DMS79 (cell line): Measurements from ENCODE around the gene CATSPERD.
"Not testable (repeated sequence)": the region's sequence is repeated elsewhere in the genome, so short reads cannot be mapped to it uniquely, and the experiment has no call there.

ENCODE experiments used
- DNase-seq: peaks from one replicate; lab custom pipeline; 2025; lab: John Stamatoyannopoulos, UW

Gene CATSPERD

GRCh38 chr19:5686647-5687359 lies 33.6 kb upstream of the CATSPERD start:
- no peak for DNase-seq

DNA sequence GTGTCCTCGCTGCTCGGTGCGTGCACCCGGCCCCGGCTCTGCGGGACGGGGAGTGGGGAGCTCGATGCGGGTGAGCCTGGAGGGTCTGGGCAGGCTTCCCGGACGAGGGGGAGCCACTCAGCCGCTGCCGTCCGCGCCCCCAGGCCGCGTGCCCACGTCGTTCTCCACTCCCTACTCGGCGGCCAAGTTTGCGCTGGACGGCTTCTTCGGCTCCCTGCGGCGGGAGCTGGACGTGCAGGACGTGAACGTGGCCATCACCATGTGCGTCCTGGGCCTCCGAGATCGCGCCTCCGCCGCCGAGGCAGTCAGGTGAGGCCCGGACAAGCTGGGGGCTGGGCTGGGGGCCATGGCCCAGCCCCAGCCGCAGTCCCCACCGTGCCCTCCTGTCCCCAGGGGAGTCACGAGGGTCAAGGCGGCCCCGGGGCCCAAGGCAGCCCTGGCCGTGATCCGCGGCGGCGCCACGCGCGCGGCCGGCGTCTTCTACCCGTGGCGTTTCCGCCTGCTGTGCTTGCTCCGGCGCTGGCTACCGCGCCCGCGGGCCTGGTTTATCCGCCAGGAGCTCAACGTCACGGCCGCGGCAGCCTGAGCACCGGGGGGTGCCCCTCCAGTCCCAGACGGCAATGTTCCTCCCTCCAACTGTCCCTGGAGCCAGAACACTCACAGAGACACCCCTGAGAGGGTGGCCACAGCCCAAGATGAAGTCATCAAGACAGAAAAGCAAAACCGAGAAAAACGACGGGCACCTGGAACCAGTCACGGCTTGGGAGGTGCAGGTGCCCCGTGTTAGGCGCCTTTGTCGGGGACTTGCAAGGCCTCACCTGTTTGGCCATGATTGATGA lies 32.9 kb upstream of the CATSPERD start:
- no peak for DNase-seq

DNA sequence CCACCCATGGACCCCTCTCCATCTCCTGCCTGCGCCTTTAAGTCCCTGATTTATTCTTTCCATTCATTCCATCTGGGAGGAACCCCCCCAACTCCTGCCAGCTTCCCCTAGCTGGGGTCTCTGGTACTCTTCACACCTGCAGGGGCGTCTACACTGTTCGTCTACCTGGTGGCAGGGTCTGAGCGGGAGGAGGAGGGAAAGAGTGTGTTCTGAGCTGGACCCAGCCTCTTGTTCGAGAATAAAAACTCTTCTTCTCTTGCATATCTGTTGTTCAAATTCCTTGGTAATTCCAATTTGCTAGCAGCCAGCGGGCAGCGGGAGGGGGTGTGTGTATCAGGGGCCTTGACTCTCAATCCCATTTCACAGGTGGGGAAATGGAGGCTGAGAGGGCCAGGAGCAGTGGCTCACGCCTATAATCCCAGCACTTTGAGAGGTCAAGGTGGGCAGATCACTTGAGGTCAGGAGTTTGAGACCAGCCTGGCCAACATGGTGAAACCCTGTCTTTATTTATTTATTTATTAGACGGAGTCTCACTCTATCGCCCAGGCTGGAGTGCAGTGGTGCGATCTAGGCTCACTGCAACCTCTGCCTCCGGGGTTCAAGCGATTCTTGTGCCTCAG lies 32.1 kb upstream of the CATSPERD start:
- not testable (repeated sequence) for DNase-seq

GRCh38 chr19:5690125-5690954 lies 30.1 kb upstream of the CATSPERD start, which contains the start of gene RPL36:
RPL36 (plus strand) TSS chr19:5690295; CDS start chr19:5690508, 213 bp downstream.
- peak; percentile 93 for DNase-seq

- DNase-seq, result no peak
Measured at GRCh38 chr19:5690955-5691821, 29.2 kb upstream of the CATSPERD start.

DNA sequence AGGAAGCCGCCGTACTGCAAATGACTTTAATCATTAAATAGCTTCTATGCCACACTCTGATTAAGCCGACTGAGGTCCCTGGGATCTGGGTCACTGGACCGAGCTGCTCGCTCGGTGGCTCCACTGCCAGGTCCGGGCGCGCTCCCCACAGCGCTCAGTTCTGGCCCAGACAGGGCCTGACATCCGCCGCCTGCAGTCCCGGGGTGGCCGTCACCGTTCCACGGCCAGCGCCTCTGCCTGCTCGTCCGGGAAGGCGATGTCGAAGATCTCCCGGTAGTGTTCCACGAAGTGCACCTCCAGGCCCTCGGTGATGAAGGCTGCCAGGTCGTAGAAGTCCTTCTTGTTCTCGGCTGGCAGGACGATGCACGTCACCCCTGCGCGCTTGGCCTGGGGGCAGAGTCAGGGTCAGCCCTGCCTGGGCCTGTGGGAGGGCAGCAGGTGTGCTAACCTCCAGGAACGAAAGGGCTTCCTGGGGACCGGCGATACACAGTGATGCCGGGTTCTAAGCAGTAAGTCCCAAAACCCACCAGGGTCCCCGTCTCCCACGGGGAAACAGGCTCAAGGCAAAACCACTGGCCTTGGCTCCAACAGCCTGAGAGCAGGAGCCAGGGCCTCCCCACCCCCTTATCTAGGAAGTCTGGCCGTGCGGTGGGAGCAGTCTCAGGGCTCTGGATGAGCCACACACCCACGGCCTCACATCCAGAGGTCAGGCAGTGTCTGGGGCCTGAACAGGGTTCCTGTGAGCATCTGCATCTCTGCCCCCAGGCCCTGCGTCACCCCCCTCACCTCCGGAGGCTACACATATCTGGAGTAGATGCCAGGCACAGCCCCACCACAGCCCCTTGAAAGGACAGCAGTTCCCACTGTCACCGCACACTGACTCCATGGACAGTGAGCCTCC lies 28.4 kb upstream of the CATSPERD start:
- no peak for DNase-seq

GRCh38 chr19:5692723-5693194 lies 27.7 kb upstream of the CATSPERD start:
- DNase-seq, result no peak

GRCh38 chr19:5693195-5694166 lies 27.0 kb upstream of the CATSPERD start:
- no peak for DNase-seq

DNA sequence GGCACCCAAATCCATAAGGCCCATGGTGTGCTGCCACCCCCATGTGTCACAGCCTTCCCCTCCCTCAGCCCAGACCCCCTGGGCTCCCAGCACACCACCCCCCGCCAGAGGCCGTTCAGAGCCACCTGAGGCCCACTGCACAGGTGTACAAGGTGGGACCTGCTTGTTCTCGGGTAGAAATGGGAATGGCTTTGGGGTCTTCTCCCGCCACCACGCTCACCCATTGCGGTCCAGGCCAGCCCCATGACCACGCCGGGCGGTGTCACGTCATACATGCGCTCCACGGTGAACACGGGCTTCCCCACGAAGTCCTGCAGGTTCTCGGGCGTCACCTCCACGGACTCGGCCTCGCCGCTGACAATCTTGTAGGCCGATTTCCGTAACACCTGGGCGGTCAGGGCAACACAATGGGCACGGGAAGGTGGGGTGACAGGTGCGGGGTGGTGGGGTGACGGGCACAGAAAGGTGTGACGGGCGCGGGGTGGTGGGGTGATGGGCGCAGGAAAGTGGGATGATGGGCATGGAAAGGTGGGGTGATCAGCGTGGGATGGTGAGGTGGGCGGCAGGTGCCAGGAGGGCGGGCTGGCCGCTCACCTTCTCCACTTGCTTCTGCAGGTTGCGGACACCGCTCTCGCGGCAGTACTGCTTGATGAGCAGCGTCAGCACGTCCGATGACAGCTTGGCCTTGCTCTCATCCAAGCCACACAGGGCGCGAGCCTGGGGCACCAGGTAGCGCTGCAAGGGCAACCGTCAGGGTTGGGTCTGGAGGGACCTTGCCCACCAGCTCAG lies 26.1 kb upstream of the CATSPERD start:
- no peak for DNase-seq

DNA sequence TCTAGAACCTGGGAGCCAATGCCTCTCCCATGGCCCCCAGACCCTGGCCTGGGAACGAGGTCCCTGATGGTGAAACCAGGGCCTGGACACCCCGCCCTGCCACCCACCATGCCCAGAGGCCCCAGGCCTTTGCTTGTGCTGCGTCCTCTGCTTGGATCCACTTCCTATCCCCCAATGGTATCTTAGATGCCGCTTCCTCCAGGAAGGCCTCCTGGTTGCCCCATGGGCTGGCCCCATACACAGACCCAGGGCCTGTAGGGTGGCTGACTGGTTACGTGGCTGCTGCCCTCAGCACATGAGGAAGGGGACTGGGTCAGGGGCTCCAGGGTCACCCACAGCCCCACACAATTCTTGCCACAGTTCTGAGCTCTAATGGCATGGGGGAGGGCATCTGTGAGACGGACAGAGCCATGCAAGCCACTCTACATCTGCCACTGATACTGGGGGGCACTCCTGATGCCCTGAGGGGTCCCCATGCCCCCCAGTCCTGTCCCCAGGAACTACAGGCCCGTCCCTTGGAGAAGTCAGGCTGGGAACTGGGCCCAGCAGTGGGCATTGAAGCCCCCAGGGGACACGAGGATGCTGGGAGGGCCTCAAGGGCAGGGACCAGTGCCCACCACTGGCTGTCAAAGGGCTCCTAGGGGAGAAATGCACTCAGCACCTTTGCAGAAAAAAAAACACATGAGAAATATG lies 25.3 kb upstream of the CATSPERD start:
- no peak for DNase-seq

DNA sequence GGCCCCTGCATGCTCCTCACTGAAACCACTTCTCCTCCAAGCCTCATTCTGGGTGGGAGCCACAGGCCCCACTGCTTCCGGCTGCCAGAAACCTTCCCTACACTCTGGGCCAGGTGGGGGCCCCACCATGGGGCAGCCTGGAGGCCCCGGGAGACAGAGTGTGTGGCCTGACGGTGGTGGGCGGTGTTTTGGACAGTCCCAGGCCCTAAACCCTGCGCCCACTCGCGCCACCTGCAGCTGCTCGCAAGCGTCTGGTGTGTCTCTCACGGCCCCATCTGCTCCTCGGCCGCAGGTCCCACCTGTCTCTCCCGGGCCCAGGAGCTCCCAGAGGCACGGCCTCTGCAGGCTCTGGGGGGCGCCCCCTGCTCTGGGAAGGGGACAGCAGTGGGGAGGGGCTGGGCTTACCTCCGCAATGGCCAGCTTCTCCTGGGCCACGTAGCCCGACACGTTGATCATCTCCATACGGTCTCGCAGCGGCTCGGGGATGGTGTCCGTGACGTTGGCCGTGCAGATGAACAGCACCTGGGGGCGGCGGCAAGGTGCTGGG lies 24.7 kb upstream of the CATSPERD start:
- DNase-seq, result no peak

GRCh38 chr19:5696196-5697021 lies 24.0 kb upstream of the CATSPERD start:
- no peak for DNase-seq

GRCh38 chr19:5697022-5697889 lies 23.2 kb upstream of the CATSPERD start:
- DNase-seq, result no peak

DNA sequence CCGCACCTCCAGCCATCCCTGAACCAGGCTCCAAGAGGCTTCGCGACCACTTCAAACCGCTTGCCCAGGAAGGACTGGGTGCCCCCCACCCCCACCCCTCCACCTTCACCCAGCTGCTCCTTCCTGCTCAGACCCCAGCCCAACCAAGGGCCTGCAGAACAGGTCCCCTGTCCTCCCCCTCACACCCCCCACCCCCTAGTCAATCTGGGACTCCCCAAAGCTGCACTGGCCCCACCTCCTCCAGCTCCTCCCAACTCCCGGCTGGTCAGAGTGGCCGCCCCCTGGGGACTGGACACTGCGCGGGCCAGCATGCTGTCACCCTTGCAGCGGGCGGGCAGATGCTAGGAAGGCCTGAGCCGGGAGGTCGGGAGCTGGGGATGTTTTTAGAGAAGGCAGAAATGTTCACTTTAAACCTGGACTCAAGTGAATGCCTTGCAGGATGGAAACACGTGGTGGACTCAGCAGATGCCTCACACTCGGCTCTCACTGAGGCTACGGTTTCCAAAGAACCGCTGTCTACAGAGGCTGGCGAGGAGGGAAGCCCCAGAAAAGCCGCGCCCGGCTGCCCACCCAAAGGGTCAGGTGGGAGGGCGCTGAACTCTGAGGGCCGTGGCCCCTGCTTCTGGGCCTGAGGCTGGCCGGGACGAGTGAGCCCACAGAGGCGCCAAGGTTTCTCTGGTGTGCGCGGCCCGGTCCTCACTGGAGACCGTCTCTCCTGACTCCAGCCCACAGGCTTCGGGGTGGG lies 22.4 kb upstream of the CATSPERD start:
- DNase-seq, result no peak
